ENCODE data around the gene MARCHF5. TPM values are rescaled to one million over a fixed set of nuclear protein-coding genes. Genes with fewer than 3 reads are reported as not detected.

Gene MARCHF5
- total RNA-seq, 1 donor from 2014 or later: 28.0 TPM

GRCh38 chr10:92274071-92274470, 16.9 kb upstream of the MARCHF5 start:
- Histone ChIP-seq H3K4me1 (peaks cover 4% of the 10 kb centered on the region), H3K36me3 (no peaks in the 10 kb centered on the region), H3K4me3 (no peak overlapping the region), H3K27ac (no peak overlapping the region), H3K27me3 (no peaks in the 10 kb centered on the region), H3K9me3 (no peaks in the 10 kb centered on the region)
- ATAC-seq (no peak), DNase-seq (no peak)
- intact Hi-C loops (cut with DNase I): no loop called here
- TF ChIP-seq CTCF (IDR thresholded peaks at IDR 0.05): no peak

- no peak overlapping the region for H3K4me3 ChIP-seq
- H3K9me3 ChIP-seq: no peaks in the 10 kb centered on the region
- no peak for DNase-seq
- peaks cover 8% of the 10 kb centered on the region for H3K4me1 ChIP-seq
- no peaks in the 10 kb centered on the region for H3K27me3 ChIP-seq
- intact Hi-C loops (cut with DNase I): no loop called here
- ATAC-seq: no peak
- no peak overlapping the region for H3K27ac ChIP-seq
- H3K36me3 ChIP-seq: no peaks in the 10 kb centered on the region
- TF ChIP-seq CTCF (IDR thresholded peaks at IDR 0.05): no peak
These were observed 11.8 kb upstream of the MARCHF5 start for GRCh38 chr10:92278996-92279696.

- ATAC-seq: peak; percentile 72
- Histone ChIP-seq H3K36me3 (no peaks in the 10 kb centered on the region), H3K9me3 (no peaks in the 10 kb centered on the region), H3K27me3 (no peaks in the 10 kb centered on the region), H3K4me3 (no peak overlapping the region), H3K27ac (peak overlapping the region; percentile 59), H3K4me1 (peaks cover 11% of the 10 kb centered on the region)
- intact Hi-C loops (cut with DNase I): no loop called here
- no peak for TF ChIP-seq CTCF (IDR thresholded peaks at IDR 0.05)
- DNase-seq: no peak
These were observed 6.8 kb upstream of the MARCHF5 start for GRCh38 chr10:92284112-92284704.

- peaks cover 13% of the 10 kb centered on the region for H3K4me1 ChIP-seq
- no peaks in the 10 kb centered on the region for H3K9me3 ChIP-seq
- DNase-seq (peak; percentile 63), ATAC-seq (peak; percentile 1)
- no peaks in the 10 kb centered on the region for H3K27me3 ChIP-seq
- peak overlapping the region; percentile 96 for H3K27ac ChIP-seq
- intact Hi-C loops (cut with DNase I): no loop called here
- no peaks in the 10 kb centered on the region for H3K36me3 ChIP-seq
- H3K4me3 ChIP-seq: peak overlapping the region; percentile 99
- TF ChIP-seq CTCF (IDR thresholded peaks at IDR 0.05): no peak
These were observed 711 bp upstream of the MARCHF5 start for GRCh38 chr10:92290076-92290836.

- Histone ChIP-seq H3K4me3 (peak overlapping the region; percentile 99), H3K4me1 (peaks cover 13% of the 10 kb centered on the region), H3K27ac (peak overlapping the region; percentile 96), H3K27me3 (no peaks in the 10 kb centered on the region), H3K36me3 (no peaks in the 10 kb centered on the region), H3K9me3 (no peaks in the 10 kb centered on the region)
- TF ChIP-seq CTCF (IDR thresholded peaks at IDR 0.05): no peak
- ATAC-seq: no peak
- intact Hi-C loops (cut with DNase I): no loop called here
- no peak for DNase-seq
These were observed 574 bp downstream of the MARCHF5 start for GRCh38 chr10:92291616-92291865.
